Astrocyte of the spinal cord (primary cell): ENCODE measurements around the gene ABCA1.

Experiments used
- DNase-seq: peaks from one replicate; pipeline ENCODE4 v3.0.0; 2011; ENCODE audit warnings: low read depth, low spot score
- H3K4me3 ChIP-seq: 2 replicates; pipeline ENCODE4 v1.5.1; 2011; ENCODE audit warnings: low read depth, mild to moderate bottlenecking, low read length, moderate library complexity
- CTCF ChIP-seq: IDR thresholded peaks from 2 replicates; pipeline ENCODE4 v1.5.1; 2012; ENCODE audit warnings: low read depth, mild to moderate bottlenecking, low read length, inconsistent platforms
- in situ Hi-C: cut with HindIII; loops from 2 replicates; pipeline ENCODE4 v1.10.0; 2017; ENCODE audit warnings: low sequenced_read_pairs

The ABCA1 gene

GRCh38 chr9:104853683-104854082, 74.3 kb downstream of the ABCA1 start:
- DNase-seq = no peak
- H3K4me3 ChIP-seq = no peak overlapping the region
- TF ChIP-seq CTCF = no peak
- in situ Hi-C loops = no loop called here

GRCh38 chr9:104853159-104853558, 74.8 kb downstream of the ABCA1 start:
- no peak for DNase-seq
- in situ Hi-C loops = no loop called here
- no peak for TF ChIP-seq CTCF
- no peak overlapping the region for H3K4me3 ChIP-seq

- DNase-seq = no peak
- no peak for TF ChIP-seq CTCF
- H3K4me3 ChIP-seq = no peak overlapping the region
- in situ Hi-C loops = no loop called here
Measured at GRCh38 chr9:104851546-104851920, 76.4 kb downstream of the ABCA1 start.

GRCh38 chr9:104850786-104851545, 77.0 kb downstream of the ABCA1 start:
- in situ Hi-C loops = no loop called here
- TF ChIP-seq CTCF = no peak
- DNase-seq = no peak
- no peak overlapping the region for H3K4me3 ChIP-seq

- no peak for TF ChIP-seq CTCF
- in situ Hi-C loops = no loop called here
- no peak overlapping the region for H3K4me3 ChIP-seq
- DNase-seq = no peak
Measured at GRCh38 chr9:104849023-104849422, 78.9 kb downstream of the ABCA1 start.

GRCh38 chr9:104844710-104845109, 83.2 kb downstream of the ABCA1 start:
- no peak for TF ChIP-seq CTCF
- in situ Hi-C loops = no loop called here
- DNase-seq = no peak
- no peak overlapping the region for H3K4me3 ChIP-seq
